Trophoblast cell (in vitro differentiated cells and primary cell): ENCODE data around the gene ARIH1.

Experiments used
- DNase-seq, 2 donors: peaks; one replicate each; pipeline ENCODE4 v3.0.0-alpha.2; 2016
- H2AFZ ChIP-seq: 2 replicates; pipeline ENCODE4 v1.6.1; 2013; ENCODE audit warnings: low read length, moderate library complexity, mild to moderate bottlenecking; ENCODE audit not compliant: insufficient read depth, poor library complexity
- H2AK5ac ChIP-seq: 2 replicates; pipeline ENCODE4 v1.6.1; 2013; ENCODE audit warnings: mild to moderate bottlenecking, low read length
- H2BK120ac ChIP-seq: 2 replicates; pipeline ENCODE4 v1.6.1; 2013; ENCODE audit warnings: low read length, mild to moderate bottlenecking, moderate library complexity; ENCODE audit not compliant: insufficient read depth, poor library complexity
- H2BK12ac ChIP-seq: 2 replicates; pipeline ENCODE4 v1.6.1; 2013; ENCODE audit warnings: mild to moderate bottlenecking, low read length, moderate library complexity
- H2BK5ac ChIP-seq: 2 replicates; pipeline ENCODE4 v1.6.1; 2013; ENCODE audit warnings: low read length, low read depth, moderate library complexity, mild to moderate bottlenecking; ENCODE audit not compliant: poor library complexity
- H3K14ac ChIP-seq: 2 replicates; pipeline ENCODE4 v1.6.1; 2013; ENCODE audit warnings: mild to moderate bottlenecking, low read length
- H3K18ac ChIP-seq: 2 replicates; pipeline ENCODE4 v1.6.1; 2013; ENCODE audit warnings: mild to moderate bottlenecking, low read length
- H3K23ac ChIP-seq: 2 replicates; pipeline ENCODE4 v1.6.1; 2013; ENCODE audit warnings: low read length
- H3K27ac ChIP-seq: 2 replicates; pipeline ENCODE4 v1.5.1; 2013; ENCODE audit warnings: low read depth, mild to moderate bottlenecking, inconsistent platforms, low read length, moderate library complexity
- H3K27me3 ChIP-seq: 2 replicates; pipeline ENCODE4 v1.6.1; 2013; ENCODE audit warnings: inconsistent platforms, mild to moderate bottlenecking, low read length, moderate library complexity; ENCODE audit not compliant: insufficient read depth
- H3K36me3 ChIP-seq, 2 experiments: 1 replicate in 1 of 2; 2 replicates in 1 of 2; pipeline ENCODE4 v1.6.1; 2013; ENCODE audit warnings: low read length in 2 of 2, mild to moderate bottlenecking in 2 of 2, moderate library complexity in 1 of 2; ENCODE audit not compliant: insufficient read depth in 2 of 2, control insufficient read depth in 1 of 2
- H3K4ac ChIP-seq: 2 replicates; pipeline ENCODE4 v1.6.1; 2013; ENCODE audit warnings: low read depth, mild to moderate bottlenecking, low read length, moderate library complexity
- H3K4me1 ChIP-seq, 2 experiments: 1 replicate in 1 of 2; 2 replicates in 1 of 2; pipeline ENCODE4 v1.6.1; 2013; ENCODE audit warnings: low read length in 2 of 2, mild to moderate bottlenecking in 2 of 2, moderate library complexity in 1 of 2; ENCODE audit not compliant: insufficient read depth in 2 of 2, control insufficient read depth in 1 of 2
- H3K4me2 ChIP-seq: 2 replicates; pipeline ENCODE4 v1.6.1; 2013; ENCODE audit warnings: inconsistent platforms, mild to moderate bottlenecking, low read length, moderate library complexity
- H3K4me3 ChIP-seq: 2 replicates; pipeline ENCODE4 v1.5.1; 2013; ENCODE audit warnings: mild to moderate bottlenecking, low read depth, low read length, inconsistent platforms
- H3K79me1 ChIP-seq: one replicate; pipeline ENCODE4 v1.6.1; 2013; ENCODE audit warnings: low read length
- H3K79me2 ChIP-seq: 2 replicates; pipeline ENCODE4 v1.6.1; 2013; ENCODE audit warnings: low read length, mild to moderate bottlenecking; ENCODE audit not compliant: control insufficient read depth, insufficient read depth, poor library complexity
- H3K9ac ChIP-seq: 2 replicates; pipeline ENCODE4 v1.6.1; 2013; ENCODE audit warnings: mild to moderate bottlenecking, low read length
- H3K9me3 ChIP-seq: 2 replicates; pipeline ENCODE4 v1.6.1; 2013; ENCODE audit warnings: low read depth, mild to moderate bottlenecking, control low read depth, inconsistent platforms, low read length; ENCODE audit not compliant: insufficient read depth
- H4K12ac ChIP-seq: 2 replicates; pipeline ENCODE4 v1.6.1; 2013; ENCODE audit warnings: low read depth, mild to moderate bottlenecking, low read length, moderate library complexity
- H4K8ac ChIP-seq: 2 replicates; pipeline ENCODE4 v1.6.1; 2013; ENCODE audit warnings: low read depth, mild to moderate bottlenecking, low read length, moderate library complexity
- H4K91ac ChIP-seq: one replicate; pipeline ENCODE4 v1.6.1; 2013; ENCODE audit warnings: low read depth, mild to moderate bottlenecking, low read length, moderate library complexity
- WGBS: extraction: QIAGEN DNeasy Blood & Tissue Kit; methylation state at CpG from one replicate; pipeline ENCODE4 v1.1.7; 2013; ENCODE audit warnings: missing lambda C conversion rate; ENCODE audit not compliant: insufficient read length, insufficient coverage; ENCODE audit errors: extremely low coverage; 5-methylcytosine and 5-hydroxymethylcytosine counted together

Gene ARIH1

GRCh38 chr15:72486144-72486543, 12.0 kb downstream of the ARIH1 start:
- Histone ChIP-seq H3K27ac (no peak overlapping the region), H3K36me3 (peaks cover 3% of the 10 kb centered on the region in 2 experiments), H2BK12ac (no peak overlapping the region), H3K79me2 (peaks cover 18% of the 10 kb centered on the region), H2BK120ac (no peak overlapping the region), H3K79me1 (no peaks in the 10 kb centered on the region), H3K4me2 (no peak overlapping the region), H3K14ac (no peak overlapping the region), H4K8ac (no peak overlapping the region), H3K9me3 (no peaks in the 10 kb centered on the region), H3K4me3 (no peak overlapping the region), H4K91ac (no peak overlapping the region), H3K18ac (no peak overlapping the region), H4K12ac (no peak overlapping the region), H3K4ac (peak overlapping the region; percentile 16), H3K27me3 (no peaks in the 10 kb centered on the region), H3K23ac (no peak overlapping the region), H3K4me1 (peaks cover 1 to 2% of the 10 kb centered on the region in 2 experiments), H2BK5ac (no peak overlapping the region), H2AFZ (no peak overlapping the region), H3K9ac (no peak overlapping the region), H2AK5ac (no peak overlapping the region)
- no CpG with 5 or more reads among the region's 3 CpGs for WGBS
- DNase-seq, result no peak

- Histone ChIP-seq H3K4me3 (no peak overlapping the region), H3K9ac (no peak overlapping the region), H3K4me1 (peaks cover 1 to 2% of the 10 kb centered on the region in 2 experiments), H4K8ac (no peak overlapping the region), H2BK12ac (no peak overlapping the region), H4K12ac (no peak overlapping the region), H3K23ac (no peak overlapping the region), H3K79me2 (peaks cover 16% of the 10 kb centered on the region), H3K27me3 (no peaks in the 10 kb centered on the region), H4K91ac (no peak overlapping the region), H2AFZ (no peak overlapping the region), H3K27ac (no peak overlapping the region), H3K4ac (no peak overlapping the region), H2AK5ac (no peak overlapping the region), H2BK5ac (no peak overlapping the region), H3K18ac (no peak overlapping the region), H3K36me3 (peaks cover 3% of the 10 kb centered on the region in 2 experiments), H3K9me3 (no peaks in the 10 kb centered on the region), H3K79me1 (no peaks in the 10 kb centered on the region), H3K14ac (no peak overlapping the region), H2BK120ac (no peak overlapping the region), H3K4me2 (no peak overlapping the region)
- no CpG with 5 or more reads among the region's 1 CpG for WGBS
- DNase-seq, result no peak
These were observed 13.1 kb downstream of the ARIH1 start for GRCh38 chr15:72487070-72487797.

GRCh38 chr15:72488558-72488957, 14.4 kb downstream of the ARIH1 start:
- Histone ChIP-seq H3K27me3 (no peaks in the 10 kb centered on the region), H2BK5ac (no peak overlapping the region), H3K79me1 (no peaks in the 10 kb centered on the region), H3K18ac (no peak overlapping the region), H4K91ac (no peak overlapping the region), H3K4ac (peak overlapping the region; percentile 99), H3K27ac (no peak overlapping the region), H2AFZ (no peak overlapping the region), H3K4me2 (no peak overlapping the region), H3K23ac (no peak overlapping the region), H3K9me3 (no peaks in the 10 kb centered on the region), H3K9ac (no peak overlapping the region), H2AK5ac (no peak overlapping the region), H3K36me3 (peaks cover 0 to 3% of the 10 kb centered on the region in 2 experiments), H3K4me1 (peaks cover 1 to 2% of the 10 kb centered on the region in 2 experiments), H3K79me2 (peaks cover 12% of the 10 kb centered on the region), H4K12ac (no peak overlapping the region), H3K14ac (no peak overlapping the region), H4K8ac (no peak overlapping the region), H2BK120ac (no peak overlapping the region), H3K4me3 (no peak overlapping the region), H2BK12ac (no peak overlapping the region)
- no CpG with 5 or more reads among the region's 2 CpGs for WGBS
- no peak for DNase-seq

GRCh38 chr15:72489943-72490554, 15.9 kb downstream of the ARIH1 start:
- Histone ChIP-seq H3K27ac (no peak overlapping the region), H3K23ac (no peak overlapping the region), H4K8ac (no peak overlapping the region), H2AFZ (no peak overlapping the region), H2AK5ac (no peak overlapping the region), H2BK120ac (no peak overlapping the region), H3K14ac (no peak overlapping the region), H3K79me1 (no peaks in the 10 kb centered on the region), H3K9ac (no peak overlapping the region), H4K12ac (no peak overlapping the region), H3K18ac (no peak overlapping the region), H2BK5ac (no peak overlapping the region), H3K36me3 (peaks cover 0 to 3% of the 10 kb centered on the region in 2 experiments), H2BK12ac (no peak overlapping the region), H3K4me2 (no peak overlapping the region), H3K4me3 (no peak overlapping the region), H3K4ac (peak overlapping the region; percentile 80), H3K27me3 (no peaks in the 10 kb centered on the region), H3K4me1 (peaks cover 1 to 2% of the 10 kb centered on the region in 2 experiments), H3K79me2 (peaks cover 14% of the 10 kb centered on the region), H4K91ac (no peak overlapping the region), H3K9me3 (no peaks in the 10 kb centered on the region)
- no CpG with 5 or more reads among the region's 7 CpGs for WGBS
- no peak for DNase-seq
